ENCODE data around the gene CTIF.

CTIF gene

DNA sequence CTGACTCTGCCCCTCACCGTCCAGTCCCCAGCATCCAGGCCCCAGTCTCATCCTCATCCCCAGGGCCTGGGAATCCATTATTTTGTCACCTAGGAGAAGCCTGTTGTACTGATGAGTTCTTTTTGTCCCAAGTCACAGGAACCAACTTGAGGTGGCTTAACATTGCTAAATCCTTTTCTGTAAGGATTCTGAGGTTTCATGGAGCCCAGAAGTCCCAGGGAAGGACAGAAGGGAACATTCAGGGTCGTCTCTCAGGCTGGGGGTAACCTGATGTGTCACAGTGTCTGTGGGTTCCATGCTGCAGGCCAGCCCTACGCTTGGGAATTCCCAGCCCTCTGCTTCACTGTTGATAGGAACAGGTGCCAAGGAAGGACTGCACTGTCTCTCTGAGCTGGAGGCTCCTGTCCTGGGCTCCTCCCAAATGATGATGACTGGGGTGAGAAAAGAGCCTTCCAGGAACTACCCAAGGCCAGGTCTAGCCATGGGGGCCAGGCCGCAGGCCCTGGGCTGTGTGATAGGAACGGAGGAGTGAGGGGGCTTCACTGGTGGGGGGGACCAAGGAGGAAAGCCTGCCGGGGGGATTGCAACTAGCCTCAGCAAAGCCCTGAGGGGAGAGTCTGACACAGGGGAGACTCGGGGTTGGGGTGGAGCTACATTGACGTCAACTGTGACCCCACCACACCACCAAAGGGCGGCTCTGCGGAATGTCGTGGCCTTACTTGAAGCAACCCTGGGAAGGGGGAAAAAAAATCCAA is 266.2 kb downstream of the CTIF start:
- Mint-ChIP-seq H3K27ac (peak overlapping the region; percentile 50), H3K4me1 (peaks cover 58% of the 10 kb centered on the region), H3K36me3 (ENCODE audit: low read depth) (peaks cover 7% of the 10 kb centered on the region), H3K27me3 (ENCODE audit: low read depth, poor library complexity) (peaks cover 9% of the 10 kb centered on the region), H3K9me3 (no peaks in the 10 kb centered on the region), H3K4me3 (no peak overlapping the region)
- TF ChIP-seq, protein P1, sequence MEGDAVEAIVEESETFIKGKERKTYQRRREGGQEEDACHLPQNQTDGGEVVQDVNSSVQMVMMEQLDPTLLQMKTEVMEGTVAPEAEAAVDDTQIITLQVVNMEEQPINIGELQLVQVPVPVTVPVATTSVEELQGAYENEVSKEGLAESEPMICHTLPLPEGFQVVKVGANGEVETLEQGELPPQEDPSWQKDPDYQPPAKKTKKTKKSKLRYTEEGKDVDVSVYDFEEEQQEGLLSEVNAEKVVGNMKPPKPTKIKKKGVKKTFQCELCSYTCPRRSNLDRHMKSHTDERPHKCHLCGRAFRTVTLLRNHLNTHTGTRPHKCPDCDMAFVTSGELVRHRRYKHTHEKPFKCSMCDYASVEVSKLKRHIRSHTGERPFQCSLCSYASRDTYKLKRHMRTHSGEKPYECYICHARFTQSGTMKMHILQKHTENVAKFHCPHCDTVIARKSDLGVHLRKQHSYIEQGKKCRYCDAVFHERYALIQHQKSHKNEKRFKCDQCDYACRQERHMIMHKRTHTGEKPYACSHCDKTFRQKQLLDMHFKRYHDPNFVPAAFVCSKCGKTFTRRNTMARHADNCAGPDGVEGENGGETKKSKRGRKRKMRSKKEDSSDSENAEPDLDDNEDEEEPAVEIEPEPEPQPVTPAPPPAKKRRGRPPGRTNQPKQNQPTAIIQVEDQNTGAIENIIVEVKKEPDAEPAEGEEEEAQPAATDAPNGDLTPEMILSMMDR (IDR thresholded peaks at IDR 0.05), result no peak
- peak; percentile 0 for DNase-seq

DNA sequence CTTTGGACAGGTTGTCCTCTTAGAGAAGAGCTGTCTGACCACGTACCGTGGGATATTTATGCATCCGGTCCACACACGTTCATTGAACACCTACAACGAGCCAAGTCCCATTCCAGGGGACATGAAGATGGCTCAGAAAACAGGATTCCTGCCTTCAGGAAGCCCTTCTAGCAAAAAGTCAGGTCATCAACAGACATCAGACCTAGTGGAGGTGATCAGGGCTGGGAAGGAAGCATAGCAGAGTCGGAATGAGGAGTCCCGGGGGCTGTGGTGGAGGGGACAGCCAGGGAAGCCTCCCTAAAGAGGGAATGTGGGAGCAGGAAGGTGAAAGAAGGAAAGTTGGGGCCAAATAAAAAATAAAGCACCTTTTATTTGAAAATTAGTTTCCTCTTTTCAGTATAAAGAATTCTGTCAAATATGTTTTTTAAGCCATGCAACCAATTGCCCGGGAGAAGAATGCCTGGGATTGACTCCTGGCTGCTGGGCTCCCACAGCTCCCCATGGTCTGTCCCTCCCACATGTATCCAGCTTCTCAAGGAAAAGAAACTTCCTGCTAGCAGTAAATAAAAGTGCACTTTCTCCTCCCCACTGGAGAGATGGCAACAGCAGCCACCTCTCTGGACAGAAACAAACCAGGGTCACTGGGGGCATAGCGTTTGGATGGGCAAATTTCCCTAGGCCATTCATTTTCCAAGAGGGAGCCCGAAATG is 267.1 kb downstream of the CTIF start:
- TF ChIP-seq, protein P1 (IDR thresholded peaks at IDR 0.05), result no peak
- H3K27me3 Mint-ChIP-seq (ENCODE audit: low read depth, poor library complexity), result peaks cover 9% of the 10 kb centered on the region
- H3K36me3 Mint-ChIP-seq (ENCODE audit: low read depth), result peaks cover 7% of the 10 kb centered on the region
- H3K27ac Mint-ChIP-seq, result peak overlapping the region; percentile 67
- H3K4me1 Mint-ChIP-seq, result peaks cover 58% of the 10 kb centered on the region
- no peak overlapping the region for H3K4me3 Mint-ChIP-seq
- H3K9me3 Mint-ChIP-seq, result no peaks in the 10 kb centered on the region
- peak; percentile 1 for DNase-seq

DNA sequence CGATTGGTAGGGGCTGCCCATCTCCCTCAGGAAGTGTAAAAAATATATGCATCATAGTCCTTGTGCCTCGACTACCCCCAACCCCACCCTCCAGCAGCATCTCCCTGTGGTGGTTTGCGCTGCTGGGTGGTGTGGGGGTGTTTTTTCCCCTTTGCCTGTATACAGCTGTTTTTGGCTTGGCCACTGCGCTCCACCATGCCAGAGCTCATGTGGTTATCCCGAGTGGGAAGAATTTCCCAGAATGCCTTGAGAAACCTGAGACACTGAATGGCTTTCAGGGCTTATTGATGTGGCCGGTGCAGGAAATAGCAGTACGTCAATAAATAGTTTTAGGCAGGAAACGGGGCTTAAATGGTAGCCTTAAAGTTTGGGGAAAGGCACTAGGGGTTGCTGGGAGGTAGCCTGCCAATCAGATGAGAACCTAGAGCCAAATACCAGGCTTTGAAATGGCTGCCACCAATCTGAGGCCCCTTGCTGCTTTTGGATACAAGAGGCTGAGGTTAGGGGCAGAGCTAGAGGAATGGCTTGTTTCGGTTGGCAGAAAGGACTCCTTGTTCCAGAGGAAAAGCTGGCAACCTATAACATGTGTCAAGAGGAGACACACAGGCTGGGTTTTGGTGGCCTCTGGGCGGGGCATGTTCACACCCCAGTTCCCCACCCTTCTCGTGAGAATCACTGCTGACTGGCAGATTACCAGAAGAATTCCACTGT is 267.9 kb downstream of the CTIF start:
- H3K27me3 Mint-ChIP-seq (ENCODE audit: low read depth, poor library complexity), result peaks cover 9% of the 10 kb centered on the region
- H3K36me3 Mint-ChIP-seq (ENCODE audit: low read depth), result peaks cover 7% of the 10 kb centered on the region
- peak; percentile 2 for DNase-seq
- peak overlapping the region; percentile 95 for H3K27ac Mint-ChIP-seq
- no peak overlapping the region for H3K4me3 Mint-ChIP-seq
- peaks cover 58% of the 10 kb centered on the region for H3K4me1 Mint-ChIP-seq
- H3K9me3 Mint-ChIP-seq, result no peaks in the 10 kb centered on the region
- TF ChIP-seq, protein P1 (IDR thresholded peaks at IDR 0.05), result no peak

DNA sequence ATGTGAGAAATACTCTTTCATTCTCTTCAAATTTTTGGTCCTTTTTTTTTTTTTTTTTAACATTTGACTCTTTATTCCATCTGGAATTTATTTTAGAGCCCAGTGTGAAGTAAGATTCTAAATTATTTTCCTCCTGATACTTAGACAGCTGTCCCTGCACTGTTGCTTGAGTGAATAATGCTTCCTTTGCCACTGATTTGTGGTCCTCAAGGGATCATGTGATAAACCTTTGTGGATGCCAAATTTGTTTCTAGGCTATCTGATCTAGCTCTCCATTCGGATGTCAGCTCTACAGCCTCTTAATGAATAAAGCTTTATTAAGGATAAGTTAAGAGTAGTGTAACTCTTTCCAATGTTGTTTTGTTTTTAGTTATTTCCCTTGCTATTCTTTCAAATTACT is 269.6 kb downstream of the CTIF start:
- no peaks in the 10 kb centered on the region for H3K27me3 Mint-ChIP-seq (ENCODE audit: low read depth, poor library complexity)
- DNase-seq, result no peak
- no peak overlapping the region for H3K4me3 Mint-ChIP-seq
- H3K27ac Mint-ChIP-seq, result no peak overlapping the region
- no peaks in the 10 kb centered on the region for H3K9me3 Mint-ChIP-seq
- TF ChIP-seq, protein P1 (IDR thresholded peaks at IDR 0.05), result no peak
- H3K36me3 Mint-ChIP-seq (ENCODE audit: low read depth), result peaks cover 7% of the 10 kb centered on the region
- H3K4me1 Mint-ChIP-seq, result peaks cover 50% of the 10 kb centered on the region

GRCh38 chr18:48809365-48809764 is 270.5 kb downstream of the CTIF start:
- Mint-ChIP-seq H3K27ac (no peak overlapping the region), H3K36me3 (ENCODE audit: low read depth) (no peaks in the 10 kb centered on the region), H3K4me3 (no peak overlapping the region), H3K9me3 (no peaks in the 10 kb centered on the region), H3K27me3 (ENCODE audit: low read depth, poor library complexity) (no peaks in the 10 kb centered on the region), H3K4me1 (peaks cover 55% of the 10 kb centered on the region)
- DNase-seq, result no peak
- TF ChIP-seq, protein P1 (IDR thresholded peaks at IDR 0.05), result no peak
